Measurements from ENCODE around the gene PRTN3.

PRTN3 gene

GRCh38 chr19:803686-804418, 36.9 kb upstream of the PRTN3 start:
- no peak for TF ChIP-seq CTCF (IDR thresholded peaks at IDR 0.05; ENCODE audit: control extremely low read depth, extremely low read depth, low read depth, missing control alignments)
- ChIA-PET POLR2A (interaction anchor here (0.5 kb wide), 1 partner anchor 128 kb away, joined by 8 read pairs; no protein-coding TSS in a partner anchor), CTCF (no interaction called here)
- DNase-seq (ENCODE audit: extremely low spot score), result no peak

- no peak for DNase-seq (ENCODE audit: extremely low spot score)
- ChIA-PET CTCF (no interaction called here), POLR2A (no interaction called here)
- TF ChIP-seq CTCF (IDR thresholded peaks at IDR 0.05; ENCODE audit: control extremely low read depth, extremely low read depth, low read depth, missing control alignments), result no peak
Measured at GRCh38 chr19:804419-805165, 36.2 kb upstream of the PRTN3 start.

- POLR2A ChIA-PET, result no interaction called here
- TF ChIP-seq CTCF (IDR thresholded peaks at IDR 0.05; ENCODE audit: control extremely low read depth, extremely low read depth, low read depth, missing control alignments), result no peak
- no peak for DNase-seq (ENCODE audit: extremely low spot score)
- CTCF ChIA-PET, result no interaction called here
Measured at GRCh38 chr19:805166-805551, 35.6 kb upstream of the PRTN3 start.

- DNase-seq (ENCODE audit: extremely low spot score), result no peak
- POLR2A ChIA-PET, result no interaction called here
- CTCF ChIA-PET, result no interaction called here
- no peak for TF ChIP-seq CTCF (IDR thresholded peaks at IDR 0.05; ENCODE audit: control extremely low read depth, extremely low read depth, low read depth, missing control alignments)
Measured at GRCh38 chr19:805600-806550, 34.9 kb upstream of the PRTN3 start.

GRCh38 chr19:806815-807421, 33.9 kb upstream of the PRTN3 start:
- DNase-seq (ENCODE audit: extremely low spot score), result no peak
- CTCF ChIA-PET, result no interaction called here

More at GRCh38 chr19:806815-807421, 33.9 kb upstream of the PRTN3 start:
- POLR2A ChIA-PET, result no interaction called here
- TF ChIP-seq CTCF (IDR thresholded peaks at IDR 0.05; ENCODE audit: control extremely low read depth, extremely low read depth, low read depth, missing control alignments), result no peak

Data from GM10248 (cell line).